GM18868 (cell line): Measurements from ENCODE around the gene PPP3R1.
"Not testable (repeated sequence)": the region's sequence is repeated elsewhere in the genome, so short reads cannot be mapped to it uniquely, and the experiment has no call there.

ENCODE experiments used
- ATAC-seq: cut with Tn5 transposase; IDR thresholded peaks from one replicate; pipeline ENCODE4 v1.9.1; 2021; ENCODE audit warnings: mild to moderate bottlenecking, moderate library complexity; ENCODE audit not compliant: unreplicated experiment

Gene PPP3R1

DNA sequence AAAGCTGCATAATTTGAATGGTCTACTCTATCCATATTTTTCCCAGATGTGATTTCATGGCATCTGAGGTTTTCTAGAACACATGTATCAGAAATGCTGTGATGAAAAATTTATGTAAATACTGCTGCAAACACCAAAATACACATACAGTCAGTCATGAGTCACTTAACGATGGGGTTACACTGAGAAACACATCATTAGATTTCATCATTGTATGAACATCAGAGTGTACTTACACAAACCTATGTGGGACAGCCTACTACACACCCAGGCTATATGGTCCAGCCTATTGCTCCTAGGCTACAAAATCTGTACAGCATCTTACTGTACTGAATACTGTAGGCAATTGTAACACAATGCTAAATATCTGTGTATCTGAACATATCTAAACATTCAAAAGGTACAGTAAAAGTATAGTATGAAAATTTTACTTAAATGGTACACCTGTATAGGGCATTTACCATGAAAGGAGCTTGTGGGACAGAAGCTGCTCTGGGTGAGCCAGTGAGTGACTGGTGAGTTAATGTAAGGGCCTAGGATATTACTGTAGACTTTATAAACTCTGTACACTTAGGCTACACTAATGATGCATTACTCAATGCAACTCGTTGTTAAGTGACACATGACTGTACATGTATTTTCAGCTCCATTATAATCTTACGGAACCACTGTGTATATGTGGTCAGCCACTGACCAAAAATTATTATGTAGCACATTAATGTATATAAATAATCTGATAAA, 61.2 kb downstream of the PPP3R1 start:
- no peak for ATAC-seq

DNA sequence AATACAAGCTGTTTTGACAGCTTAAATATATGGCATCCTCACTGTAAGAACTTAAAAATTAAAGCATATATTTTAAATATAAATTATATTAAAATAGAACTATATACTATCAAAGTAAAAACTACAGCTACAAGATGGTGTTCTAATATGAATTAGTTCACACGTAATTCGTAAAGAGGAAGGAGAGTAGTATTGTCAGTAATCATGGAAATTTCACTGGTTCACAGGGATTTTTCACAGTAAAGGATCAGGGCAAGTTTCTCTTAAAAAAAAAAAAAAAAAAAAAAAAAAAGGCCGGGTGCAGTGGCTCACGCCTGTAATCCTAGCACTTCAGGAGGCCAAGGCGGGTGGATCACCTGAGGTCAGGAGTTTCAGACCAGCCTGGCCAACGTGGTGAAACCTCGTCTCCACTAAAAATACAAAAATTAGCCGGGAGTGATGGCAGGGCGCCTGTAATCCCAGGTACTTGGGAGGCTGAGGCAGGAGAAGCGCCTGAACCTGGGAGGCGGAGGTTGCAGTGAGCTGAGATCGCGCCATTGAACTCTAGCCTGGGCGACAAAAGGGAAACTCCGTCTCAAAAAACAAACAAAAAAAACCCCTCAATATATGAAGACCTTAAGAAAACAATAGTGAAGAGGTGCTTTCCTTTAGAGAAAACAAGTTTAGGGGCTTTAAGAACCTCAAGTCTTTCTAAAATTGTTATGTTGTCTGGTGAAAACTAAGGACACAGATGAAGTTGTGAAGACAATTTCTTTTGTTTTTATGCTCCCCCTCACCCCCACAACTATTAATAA, 62.1 kb downstream of the PPP3R1 start:
- no peak for ATAC-seq

DNA sequence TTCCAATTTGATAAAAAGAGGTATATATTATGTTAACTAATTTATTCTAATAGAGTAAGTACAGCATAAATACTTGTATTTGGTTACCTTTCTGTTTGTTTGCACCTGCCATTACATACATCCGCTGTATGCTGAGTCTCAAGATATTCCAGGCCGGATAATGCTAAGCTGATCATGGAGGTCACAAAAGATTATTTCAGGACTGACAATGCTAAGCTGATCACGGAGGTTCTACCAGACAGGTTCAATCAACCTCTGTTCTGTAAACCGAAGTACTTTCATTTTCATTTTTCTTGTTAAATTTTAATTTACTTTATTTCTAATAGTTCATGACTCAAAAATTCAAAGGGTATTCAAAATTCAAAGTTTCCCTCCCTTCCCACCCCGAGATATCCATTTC, 63.5 kb downstream of the PPP3R1 start:
- peak; percentile 44 for ATAC-seq

DNA sequence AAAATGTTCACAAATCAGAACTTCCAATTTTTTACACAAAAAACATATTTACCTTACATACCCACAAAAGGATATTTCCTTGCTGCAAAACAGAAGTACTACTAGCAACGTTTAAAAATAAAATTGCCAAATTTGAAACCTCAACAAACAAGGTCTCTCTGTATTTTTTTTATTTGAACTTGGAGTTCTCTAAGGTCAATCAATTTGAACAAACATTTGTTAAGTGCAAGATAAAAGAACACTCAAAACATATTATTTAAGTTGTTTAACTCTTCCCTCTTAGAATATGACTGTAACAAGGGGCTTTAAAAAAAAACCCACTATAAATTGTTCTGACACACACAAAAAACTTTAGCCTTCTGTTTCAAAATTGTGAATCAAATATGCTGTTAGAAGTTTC, 65.0 kb downstream of the PPP3R1 start:
- no peak for ATAC-seq

DNA sequence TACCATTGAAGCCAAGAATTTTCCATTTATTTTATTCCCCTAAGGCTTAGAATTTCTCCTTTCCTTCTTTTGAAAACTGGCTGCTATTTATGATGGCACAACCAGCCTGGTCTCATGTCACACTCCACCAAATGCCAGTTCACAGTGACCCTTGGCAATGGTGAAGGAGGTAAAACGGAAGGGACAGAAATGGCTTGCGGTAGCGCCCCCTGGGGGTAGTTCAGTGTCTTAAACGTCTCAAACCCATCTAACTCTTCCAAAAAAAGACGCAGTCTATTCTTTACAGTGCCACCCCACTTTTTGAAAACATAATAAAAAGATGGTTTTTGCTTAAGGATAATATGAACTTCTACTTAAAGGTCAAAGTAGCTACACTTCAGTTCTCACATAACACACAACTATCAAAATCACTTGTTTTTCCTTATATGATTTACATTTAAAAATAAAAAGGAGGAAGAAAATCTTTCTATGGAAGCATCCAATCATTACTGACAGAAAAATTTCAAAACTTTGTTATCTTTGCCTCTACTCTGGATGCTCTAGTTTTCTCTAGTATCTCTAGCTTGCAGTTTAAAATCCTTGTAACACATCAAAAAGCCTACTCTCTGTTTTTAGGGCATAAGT, 66.7 kb downstream of the PPP3R1 start:
- no peak for ATAC-seq

DNA sequence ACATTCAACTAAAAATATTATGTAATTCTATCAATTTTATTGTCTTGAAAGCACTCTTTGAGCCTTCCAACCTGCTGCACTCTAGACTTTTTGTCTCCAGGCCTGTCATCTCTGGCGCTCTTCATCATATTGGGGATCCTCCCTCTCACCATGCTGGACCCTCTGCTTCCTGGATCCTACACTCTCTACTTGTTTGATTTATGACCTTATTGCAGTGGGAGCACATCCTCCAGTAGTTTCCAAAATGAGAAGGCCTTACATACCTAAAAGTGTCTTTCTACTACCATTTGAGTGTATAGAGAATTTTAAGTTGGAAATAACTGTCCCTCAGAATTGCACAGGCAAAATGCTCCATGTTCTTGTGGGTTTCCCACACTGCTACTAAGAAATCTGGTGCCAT, 69.4 kb downstream of the PPP3R1 start:
- no peak for ATAC-seq

DNA sequence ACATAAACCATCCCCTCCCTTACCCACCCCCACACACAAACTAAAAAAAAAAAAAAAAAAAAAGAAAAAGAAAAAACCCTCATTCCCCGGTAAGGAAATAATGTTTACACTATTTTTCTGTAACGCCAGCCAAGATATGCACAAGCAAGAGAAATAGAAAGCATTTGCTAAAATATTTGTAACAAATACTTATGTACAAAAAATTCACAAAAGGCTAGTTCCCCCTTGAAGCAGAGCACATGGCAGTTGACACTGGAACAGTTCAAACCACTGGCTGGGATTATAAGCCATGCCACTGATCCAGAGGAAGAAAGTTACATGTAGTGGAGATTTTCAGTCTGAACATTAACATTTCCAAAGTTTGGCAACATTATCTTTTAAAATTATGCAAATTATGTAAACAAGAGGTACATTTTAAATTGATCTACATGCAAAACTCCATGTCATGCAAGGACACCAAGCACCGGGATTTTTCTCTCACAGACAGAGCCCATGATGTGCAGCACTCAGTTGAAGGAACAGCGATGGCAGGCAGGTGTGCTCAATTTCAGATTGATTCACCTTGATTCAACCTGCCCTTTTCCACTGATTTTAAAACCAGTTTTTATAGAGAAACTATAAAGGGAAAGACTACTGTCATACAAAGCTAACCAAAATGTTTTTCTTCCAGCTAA, 73.2 kb downstream of the PPP3R1 start:
- ATAC-seq: no peak

DNA sequence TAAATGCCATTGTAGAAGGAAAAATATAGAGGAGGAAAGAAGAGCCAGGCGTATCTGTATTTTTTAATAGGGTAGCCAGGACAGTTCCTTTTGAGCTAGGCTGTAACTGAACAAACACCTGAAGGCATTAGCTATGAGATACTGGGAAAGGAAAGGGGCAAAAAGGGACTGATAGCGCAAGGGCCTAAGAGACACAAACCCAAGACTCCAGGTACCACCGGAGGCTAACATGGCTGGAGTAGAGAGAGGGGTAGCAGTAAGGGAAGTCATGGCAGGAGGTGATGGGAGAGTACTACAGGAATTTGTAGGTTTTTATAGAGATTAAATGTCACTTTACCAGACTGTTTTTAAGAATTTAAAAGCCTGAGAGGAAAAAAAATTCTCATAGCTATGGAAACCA, 73.9 kb downstream of the PPP3R1 start:
- ATAC-seq: no peak

DNA sequence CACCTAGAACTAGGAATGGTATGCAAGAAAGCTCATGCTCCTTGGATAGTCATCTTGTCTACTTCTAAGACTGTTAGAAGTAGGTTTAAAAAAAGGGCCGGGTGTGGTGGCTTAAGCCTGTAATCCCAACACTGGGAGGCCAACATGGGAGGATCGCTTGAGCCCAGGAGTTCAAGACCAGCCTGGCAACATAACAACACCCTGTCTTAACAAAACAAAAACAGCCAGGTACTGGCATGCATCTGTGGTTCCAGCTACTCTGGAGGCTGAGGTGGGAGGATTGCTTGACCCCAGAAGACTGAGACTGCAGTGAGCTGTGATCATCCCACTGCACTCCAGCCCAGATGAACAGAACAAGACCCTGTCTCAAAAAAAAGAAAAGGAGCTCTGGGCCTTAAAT, 74.8 kb downstream of the PPP3R1 start:
- no peak for ATAC-seq

DNA sequence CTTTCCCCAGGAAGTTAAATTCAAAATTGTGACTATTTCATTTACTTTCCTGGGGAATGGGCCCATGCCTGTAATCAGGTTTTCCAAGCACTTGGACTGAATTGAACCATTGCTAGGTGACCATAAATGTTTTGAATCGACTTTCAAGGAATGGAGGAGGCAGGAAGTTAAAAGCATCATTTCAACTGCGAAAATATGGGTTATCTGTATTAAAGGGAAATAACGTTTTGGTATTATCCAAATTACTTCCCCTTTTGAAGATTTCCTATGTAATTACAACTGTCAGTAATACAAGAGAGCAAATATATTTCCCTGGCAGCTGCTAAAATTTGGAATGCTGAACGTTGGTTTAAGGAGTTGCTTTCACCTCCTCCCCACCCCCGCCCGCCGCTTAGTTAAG, 75.7 kb downstream of the PPP3R1 start:
- no peak for ATAC-seq

DNA sequence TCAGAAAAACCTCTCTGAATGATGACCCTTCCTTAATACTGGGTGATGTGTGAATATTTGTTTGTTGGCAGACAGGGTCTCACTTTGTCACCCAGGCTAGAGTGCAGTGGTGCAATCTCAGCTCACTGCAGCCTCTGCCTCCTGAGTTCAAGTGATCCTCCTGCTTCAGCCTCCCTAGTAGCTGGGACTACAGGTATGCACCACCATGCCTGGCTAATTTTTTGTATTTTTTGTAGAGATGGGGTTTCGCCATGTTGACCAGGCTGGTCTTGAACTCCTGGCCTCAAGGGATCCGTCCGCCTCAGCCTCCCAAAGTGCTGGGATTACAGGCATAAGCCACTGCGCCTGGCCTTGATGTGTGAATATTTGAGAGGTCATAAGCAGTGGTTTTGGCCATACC, 77.1 kb downstream of the PPP3R1 start:
- not testable (repeated sequence) for ATAC-seq

DNA sequence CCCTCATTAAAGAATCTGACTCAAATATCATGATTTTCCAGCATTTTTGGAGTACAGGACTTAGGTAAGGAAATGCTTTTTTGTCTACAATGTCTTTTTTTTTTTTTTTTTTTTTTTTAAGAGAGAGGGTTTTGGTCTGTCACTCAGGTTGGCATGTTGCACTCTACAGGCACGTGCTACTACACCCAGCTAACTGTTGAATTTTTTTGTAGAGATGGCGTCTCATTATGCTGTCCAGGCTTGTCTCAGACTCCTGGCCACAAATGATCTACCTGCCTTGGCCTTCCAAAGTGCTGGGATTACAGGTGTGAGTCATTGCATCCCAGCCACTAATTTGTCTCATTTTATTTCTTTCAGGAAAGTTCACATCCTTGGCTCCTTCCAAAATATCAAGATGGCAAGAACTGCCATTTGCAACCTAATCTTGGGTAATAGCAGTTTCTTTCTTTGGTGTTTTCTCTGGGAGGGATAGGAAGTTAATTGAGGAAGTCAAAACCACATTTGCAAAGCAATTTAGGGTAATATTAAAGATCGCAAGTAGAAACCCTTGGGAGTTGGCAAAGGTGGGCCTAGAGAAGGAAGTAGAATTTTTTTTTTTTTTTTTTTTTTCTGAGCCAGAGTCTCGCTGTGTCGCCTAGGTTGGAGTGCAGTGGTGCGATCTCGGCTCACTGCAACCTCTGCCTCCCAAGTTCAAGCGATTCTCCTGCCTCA, 79.2 kb downstream of the PPP3R1 start:
- no peak for ATAC-seq

DNA sequence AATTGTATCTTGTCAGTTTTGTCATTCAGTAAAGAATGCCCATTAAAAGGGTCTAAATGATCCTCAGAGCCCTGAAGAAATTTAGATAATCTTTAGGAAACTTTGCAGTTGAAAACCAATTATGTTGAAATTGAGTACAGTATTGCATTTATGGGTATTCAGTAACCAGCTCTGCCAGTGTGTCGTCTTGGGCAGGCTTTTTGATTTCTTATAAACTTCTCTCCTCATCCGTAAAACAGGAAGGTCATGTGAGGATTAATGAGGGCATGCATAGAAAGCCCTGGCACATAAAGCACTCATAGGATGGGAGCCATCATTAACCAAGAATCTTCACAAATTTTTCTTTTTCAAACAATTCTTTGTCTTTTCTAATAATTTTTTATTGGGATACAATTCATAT, 79.8 kb downstream of the PPP3R1 start:
- no peak for ATAC-seq

DNA sequence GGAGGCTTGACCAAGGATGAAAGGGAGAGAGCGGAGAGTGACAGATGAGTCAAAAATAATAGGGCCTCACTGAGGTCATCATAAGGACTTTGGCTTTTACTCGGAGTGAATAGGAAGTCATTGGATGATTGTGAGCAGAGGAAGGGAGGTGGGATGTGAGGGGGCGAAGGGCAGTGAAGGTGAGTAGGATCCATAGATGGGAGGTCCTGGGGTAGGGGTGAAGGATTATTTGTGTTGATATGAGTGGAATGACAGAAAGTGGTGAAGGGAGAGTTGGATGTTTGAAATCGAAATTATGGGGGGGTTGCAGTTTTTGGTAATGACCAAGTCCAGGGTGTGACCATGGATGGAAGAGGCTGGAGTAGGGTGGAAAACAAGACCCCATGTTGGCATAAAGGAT, 80.6 kb downstream of the PPP3R1 start:
- ATAC-seq: no peak

DNA sequence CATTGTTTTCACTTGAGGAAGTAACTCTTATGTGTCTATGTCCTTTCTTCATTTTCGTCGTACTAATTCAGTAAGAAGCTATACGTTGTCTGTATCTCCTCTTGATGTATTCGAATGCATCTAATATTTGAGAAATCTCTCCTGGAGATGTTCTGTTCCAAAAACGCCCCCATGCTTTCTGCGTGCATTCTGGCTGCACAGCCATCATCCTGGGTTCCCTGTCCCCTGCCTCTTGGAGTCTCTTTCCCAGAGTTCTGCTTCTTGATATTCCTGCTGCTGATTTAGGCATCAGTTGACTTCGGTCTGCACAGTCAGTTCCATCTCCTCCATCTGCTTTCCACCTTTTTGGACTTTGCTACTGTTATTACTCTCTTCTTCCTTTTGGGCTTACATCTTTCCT, 81.2 kb downstream of the PPP3R1 start:
- no peak for ATAC-seq

DNA sequence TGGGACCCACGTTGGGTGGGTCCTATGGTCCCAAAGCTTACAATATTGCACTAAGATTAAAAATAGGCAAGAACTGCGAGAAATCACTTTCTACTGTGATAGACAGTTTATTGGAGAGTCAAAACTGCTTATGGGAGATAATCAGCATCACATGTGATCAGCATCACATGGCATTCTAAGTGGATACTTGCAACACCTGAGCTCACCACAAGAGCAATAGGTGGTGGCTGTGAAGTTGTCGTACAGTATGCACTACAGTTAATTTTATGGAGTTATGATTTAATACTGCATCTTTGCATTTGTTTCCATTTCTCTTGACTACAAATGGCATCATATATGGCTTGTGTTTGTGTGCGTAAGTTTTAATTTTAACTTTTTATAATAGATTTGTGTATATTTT, 83.0 kb downstream of the PPP3R1 start:
- ATAC-seq: no peak

DNA sequence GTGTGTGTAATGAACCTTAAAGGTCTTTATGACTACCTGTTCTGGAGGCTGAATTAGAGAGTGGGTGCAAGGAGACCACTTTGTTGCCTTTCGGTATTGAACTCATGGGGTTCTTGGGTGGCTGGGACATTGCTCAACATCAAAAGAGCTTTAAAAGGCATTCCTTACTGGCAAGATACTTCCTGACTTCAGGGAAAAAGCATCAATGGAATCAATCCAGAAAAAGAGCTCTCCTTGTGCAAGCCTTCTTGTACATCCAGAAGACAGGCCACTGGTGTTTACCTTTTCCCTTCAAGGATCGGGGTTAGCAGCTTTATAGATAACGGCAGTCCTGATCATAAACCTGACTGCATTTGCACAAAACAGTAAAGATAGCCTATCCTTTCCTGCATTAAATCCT, 85.1 kb downstream of the PPP3R1 start:
- no peak for ATAC-seq

DNA sequence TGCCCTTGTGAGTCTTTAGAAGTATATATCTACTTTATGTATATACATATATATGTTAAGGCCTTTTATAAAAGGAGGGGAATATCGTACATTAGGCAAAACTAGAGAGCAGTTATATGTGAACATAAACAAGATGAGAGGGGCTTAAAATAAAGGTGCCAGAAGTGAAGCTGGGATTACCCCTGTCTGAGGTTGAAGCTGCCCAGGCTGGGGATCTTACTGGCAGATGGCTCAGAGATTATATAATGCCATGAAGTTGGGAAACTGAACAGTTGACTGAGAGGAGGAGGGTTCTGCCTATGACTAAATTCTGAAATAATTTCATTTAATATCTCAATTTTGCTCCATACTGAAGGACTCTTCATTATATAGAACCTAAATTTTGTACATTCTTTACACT, 88.7 kb downstream of the PPP3R1 start:
- ATAC-seq: no peak

DNA sequence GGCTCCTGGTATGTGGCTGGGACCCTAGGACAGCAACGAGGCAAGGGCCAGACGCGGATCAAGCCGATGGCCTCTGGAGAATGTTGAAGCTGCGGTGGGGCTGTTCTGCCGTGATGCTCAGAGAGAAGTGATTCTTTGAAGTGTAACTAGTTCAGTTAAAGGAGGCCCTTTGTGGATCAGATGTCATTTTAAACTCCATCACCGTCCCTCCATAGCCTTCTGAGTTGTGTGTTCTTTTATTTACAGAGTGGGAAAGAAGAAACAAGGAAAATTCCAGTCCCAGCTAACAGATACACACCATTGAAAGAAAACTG, 94.2 kb downstream of the PPP3R1 start:
- ATAC-seq: no peak

DNA sequence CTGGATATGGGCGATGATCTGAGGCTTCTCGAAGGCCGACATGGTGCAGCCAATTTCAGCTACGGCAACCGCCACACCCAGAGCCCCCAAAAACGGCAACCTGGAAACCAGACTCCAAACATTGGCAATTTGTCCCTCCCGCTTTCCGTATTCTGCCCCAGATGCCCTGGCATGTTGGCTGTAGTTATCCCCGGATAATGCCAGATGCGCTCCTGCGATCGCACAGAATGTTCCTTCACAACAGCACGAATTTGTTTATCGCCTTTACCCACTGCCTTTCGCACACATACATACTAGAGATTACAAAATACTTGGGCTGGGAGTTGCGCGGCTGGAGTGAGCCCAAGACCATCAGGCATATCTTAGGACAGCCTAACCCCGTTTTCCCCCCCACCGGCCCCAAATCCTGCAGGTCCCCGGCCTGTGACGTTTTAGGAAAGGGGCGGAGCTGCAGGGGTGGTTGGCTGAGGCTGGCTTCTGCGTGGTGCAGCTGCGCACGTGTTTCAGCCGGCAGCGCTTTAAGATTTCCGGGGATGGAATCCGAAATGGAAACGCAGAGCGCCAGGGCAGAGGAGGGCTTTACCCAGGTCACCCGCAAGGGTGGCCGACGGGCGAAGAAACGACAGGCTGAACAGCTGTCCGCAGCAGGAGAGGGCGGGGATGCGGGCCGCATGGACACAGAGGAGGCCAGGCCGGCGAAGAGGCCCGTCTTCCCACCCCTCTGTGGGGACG, 94.8 kb downstream of the PPP3R1 start, which contains the start of gene PNO1:
Gene PNO1, plus strand, starts transcription at position 487 of the 732 bp plus-strand sequence. Its CDS starts 47 bp downstream, at position 534.
- ATAC-seq: peak; percentile 94
